NCI-H2107 treated with DMSO at 0.1 percent for 48 hours (cell line): Measurements from ENCODE around the gene C3orf18.

ENCODE experiments used
- DNase-seq: peaks from one replicate; lab custom pipeline; 2025; ENCODE audit not compliant: unreplicated experiment; lab: John Stamatoyannopoulos, UW

C3orf18 gene

DNA sequence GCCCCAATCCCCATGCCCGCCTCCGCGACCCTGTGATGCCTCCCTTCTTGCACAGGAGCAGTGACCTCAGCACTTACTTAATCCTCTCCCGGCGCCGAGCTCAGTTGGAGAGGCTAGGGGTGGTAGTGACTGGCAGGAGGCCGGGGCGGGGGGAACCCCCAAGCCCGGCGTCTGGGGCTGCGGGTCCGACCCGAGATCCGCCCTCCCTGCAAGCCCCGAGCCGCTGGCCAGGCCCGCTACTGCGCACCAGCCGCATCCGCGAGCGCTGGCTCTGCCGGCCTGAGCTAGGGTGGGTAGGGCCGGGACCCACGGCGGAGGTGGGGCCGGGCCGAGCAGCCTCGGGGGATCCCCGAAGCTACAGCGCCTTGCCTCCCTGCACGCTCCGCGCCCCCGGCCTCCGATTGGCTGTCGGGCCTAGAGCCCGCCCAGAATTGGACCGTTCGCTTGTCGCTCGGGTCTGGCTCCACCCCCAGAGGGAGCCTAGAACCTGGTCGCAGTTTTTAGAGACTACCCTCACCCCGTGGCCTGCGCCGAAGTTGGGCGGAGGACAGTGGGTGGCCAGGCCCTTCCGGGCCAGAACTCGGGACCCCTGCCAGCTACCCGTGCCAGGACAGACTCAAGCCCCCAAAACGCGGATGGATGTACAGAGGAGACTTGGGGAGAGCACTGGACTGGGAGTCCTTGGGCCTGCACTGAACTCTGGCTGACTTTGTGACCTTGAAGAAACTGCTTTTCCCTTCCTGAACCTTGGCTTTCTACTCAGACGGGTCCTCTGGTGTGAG is at the start of gene C3orf18:
TSS of gene C3orf18 (minus strand) at position 362 of the 782 bp plus-strand sequence. CDS start 2,048 bp downstream, outside the sequence.
- DNase-seq: peak; percentile 13

DNA sequence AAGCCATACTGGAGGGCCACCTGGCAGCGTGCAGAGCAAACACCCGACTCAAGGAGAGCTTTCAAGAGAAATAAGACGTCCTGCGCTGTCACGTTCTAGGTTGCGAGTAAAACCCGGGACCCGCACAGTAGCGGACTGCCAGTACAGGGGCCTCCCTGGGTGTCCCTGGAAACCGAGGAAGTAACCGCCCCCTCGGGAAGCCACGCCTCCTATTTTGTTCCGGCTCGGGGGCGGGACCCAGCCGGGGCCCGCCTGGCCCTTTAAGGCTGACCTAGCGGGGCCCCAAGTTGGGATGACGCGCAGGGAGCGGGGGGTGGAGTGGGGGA is 49.2 kb upstream of the C3orf18 start:
- no peak for DNase-seq

DNA sequence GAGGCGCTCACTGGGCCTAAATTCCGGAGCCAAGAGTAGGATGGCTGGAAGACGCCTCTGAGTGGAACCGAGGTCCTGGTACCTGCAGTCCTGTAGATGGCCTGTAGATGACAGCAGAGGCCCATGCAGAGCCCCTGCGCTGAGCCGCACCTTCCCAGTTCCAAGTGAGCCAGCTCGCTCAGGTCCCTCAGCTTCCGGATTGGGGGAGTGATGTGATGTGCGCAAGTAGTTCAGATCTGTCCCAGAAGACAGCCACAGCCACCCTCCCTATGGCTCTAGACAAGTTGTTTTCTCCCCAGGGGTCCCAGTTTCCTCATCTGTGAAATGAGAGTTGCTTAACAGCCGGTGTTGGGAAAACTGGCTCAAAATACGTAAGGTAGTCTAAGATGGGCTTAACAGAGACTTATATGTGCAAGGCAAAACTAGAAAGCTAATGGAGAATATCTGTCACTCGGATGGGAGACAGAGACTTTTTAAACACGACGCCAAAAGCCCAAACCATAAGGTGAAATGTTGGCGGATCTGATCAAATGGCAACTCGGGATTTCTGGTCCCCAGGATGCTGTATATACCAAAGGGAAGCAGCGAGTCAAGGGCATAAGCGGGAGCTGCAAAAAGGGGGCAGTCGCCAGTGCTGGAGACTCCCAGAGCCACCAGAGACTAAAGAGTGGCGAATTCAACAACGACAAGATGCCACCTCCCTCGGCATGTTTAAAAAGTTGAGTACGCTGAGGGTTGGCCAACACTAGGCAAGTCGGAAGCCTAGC is 48.6 kb upstream of the C3orf18 start:
- peak; percentile 30 for DNase-seq

DNA sequence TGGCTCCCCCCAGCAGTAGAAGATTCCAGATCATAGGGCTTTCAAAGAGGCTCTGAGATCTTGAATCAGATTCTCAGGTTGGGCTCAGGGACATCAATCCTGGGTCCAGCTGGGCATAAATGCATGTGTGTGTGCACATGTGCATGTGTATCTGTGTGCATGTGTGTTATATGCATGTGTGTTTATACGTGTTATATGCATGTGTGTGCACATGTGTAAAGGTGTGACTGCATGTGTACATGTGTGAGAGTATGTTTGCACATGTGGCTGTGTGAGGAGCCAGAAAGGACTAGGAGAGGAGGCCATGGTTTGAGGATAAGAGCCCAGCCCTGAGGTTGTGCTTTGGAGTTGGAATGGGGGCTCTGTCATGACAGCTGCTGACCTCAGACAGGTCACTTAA is 47.6 kb upstream of the C3orf18 start:
- no peak for DNase-seq

DNA sequence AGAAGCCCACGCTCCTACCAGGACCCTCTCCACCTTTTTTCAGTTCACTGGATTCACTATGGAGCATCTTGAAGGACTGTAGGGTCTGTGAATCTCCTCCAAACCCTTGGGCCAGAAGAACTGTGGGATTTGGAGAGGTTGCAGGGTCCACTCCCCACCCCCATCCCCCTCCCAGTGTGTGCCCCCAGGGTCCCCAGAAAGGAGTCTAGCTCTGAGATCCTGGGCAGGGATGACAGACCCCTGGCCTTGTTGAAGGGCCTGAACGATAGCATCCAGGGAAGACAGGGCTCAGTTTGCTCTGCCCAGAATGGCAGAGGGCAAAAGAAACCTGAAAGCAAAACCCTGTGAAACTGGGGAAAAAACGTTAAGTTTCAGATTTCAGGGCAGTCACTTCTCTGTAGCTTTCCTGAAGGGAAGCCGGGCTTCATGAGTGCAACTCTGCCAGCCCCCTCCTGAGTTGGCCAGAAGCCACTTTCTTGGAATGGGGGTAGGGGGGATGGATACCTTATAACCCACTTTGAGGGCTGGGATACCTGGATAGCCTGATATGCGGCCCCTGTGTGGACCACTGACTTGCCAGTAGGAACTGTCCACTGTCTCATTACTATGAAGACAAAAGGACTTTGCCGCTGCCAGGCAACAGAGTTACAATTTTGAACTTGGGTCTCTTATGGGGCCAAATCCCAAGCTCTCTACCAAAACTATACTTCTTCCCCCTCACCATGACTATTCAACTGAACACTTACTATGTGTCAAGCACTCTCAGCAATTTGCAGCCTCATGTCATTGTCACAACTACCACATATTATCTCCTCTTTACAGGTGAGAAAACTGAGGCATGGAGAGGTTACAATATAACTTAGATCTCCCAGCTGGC is 45.7 kb upstream of the C3orf18 start:
- no peak for DNase-seq

DNA sequence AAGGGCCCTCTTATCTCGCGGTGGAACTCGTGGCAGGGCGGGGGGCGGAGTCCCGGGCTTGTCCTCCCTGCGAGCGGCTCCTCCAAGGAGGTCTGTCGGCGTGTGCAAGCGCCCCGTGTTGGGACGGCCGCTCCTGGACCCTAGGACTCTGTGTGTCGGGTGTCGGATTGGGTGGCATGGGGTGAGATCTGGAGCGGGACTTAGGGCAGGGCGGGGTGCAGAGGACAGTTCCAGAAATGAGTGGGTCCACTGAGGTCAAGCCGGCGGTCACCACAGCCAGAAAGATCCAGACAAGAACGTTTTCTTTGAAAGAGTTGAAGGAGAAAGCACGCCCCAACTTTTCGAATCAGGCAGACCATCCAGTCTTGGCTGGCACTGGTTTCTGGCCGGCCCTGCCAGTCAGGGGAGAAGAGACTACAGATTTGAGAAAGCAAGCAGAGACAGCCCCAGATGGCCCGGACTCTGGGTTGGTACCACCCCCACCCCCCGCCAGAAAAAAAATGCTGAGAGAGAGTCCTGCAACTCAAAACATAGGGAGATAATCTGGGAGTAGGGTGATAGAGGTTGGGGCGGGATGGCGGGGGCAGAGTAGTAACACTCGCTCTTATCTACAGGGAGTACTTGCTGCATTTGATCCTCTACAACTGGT is 44.8 kb upstream of the C3orf18 start:
- DNase-seq: no peak

DNA sequence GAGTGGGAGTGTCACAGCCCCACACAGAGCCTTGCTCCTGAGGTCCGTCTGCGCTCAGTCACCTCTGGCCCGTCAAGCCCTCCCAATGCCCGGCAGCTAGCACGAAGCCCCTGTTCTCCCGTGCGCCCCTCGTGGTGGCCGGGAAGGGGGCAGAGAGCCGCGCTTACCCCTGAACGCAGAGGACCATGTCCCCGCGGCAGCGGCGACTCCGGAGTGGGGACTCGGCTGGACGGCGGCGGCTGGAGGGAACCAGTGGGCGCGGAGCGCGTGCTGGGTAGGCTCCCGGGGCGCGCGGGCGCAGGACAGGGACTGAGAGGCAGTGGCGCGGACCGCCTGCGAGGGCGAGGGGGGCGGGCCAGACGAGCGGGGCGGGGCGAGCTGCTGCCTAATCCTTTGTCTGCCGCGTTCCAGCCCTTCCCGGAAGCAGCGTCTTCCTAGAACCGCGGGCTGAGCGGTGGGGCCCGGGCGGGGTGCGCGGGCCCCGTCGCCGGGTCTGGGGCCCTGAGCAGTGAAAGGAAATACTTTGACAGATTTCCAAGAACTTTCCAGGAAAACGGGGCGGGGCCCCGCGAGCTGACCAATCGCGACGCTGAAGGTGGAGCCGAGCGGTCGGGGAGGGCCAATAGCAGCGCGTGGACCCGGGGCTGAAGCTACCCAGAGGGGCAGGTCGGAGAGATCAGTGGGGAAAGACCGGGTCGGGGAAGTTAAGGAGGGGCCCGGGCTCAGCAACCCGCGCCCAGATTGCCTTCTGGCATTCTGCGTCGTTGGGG is 44.1 kb upstream of the C3orf18 start, which contains the start of gene CISH:
TSS of gene CISH (minus strand) at position 311 of the 770 bp plus-strand sequence. CDS start at position 187, 124 bp downstream.
- no peak for DNase-seq

DNA sequence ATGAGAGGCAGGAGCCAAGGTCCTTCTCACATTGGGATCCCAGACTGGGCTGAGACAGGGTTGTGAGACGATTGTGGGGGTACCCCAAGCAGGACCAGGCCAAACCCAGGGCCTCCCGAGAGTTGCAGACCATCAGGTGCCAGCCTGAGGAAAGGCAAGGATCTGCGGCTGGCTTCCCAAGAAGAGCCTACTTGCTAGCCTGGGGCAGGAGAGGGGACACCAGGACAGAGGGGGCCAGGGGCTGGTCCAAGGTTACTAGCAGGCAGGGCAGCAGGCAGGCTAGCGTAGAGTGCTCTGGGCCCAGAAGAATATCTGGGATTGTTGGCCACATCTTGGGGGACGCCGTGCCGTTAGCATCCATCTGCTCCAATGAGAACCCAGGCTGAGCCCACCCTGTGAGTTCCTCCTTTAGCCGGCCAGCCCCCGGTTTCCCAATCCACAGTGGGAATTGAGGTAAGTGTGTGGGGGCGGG is 43.5 kb upstream of the C3orf18 start:
- no peak for DNase-seq

DNA sequence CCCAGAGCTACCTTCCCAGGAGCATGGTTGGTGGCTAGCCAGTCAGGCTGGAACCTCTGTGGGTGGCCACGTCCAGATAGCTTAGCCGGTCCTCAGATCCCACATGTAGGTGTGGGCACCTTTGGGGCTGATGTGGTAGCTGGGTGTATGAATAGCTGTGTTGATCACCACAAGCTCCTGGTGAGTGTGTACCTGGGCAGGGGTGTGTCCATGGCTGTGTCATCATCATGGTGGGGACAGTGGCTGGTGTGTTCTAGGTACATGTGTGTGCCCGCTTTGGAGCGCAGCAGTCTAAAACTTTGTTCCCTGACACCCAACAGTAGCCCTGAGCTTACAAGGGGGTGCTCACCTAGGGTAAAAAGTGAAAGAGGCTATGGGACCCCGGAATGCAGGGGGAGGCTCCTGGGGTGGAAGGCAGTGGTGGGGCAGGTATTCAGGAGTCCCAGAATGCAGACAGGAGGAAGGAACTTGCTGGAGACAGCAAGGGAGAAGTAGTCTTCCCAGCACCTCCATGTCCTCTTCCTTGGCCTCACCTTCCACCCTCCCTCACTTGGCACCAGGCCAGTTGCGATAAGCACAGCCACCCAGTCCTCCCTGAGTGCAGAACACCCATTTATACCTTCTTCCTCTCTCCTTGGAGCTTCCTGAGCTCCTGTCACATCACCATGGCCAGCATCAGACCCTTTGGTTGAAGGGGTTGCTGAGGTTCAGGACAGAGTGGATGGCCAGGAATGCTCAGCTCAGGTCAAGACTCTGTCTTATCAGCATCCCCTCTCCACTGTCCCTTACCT is 42.8 kb upstream of the C3orf18 start:
- DNase-seq: no peak

DNA sequence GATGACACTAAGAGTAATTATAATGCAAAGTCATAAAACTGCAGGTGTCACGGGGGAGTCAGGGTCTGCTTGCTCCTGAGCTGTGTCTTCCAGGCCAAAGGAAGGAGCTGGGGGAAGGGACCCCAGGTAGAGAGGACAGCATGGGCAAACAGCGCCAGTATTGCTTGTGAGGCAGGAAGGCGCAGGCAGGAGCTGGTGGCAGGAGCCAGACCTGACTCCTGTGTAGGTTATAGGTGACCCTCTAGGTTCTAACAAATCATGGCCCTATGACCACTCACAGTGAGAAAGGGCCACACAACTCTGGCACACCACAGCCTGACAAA is 42.2 kb upstream of the C3orf18 start:
- no peak for DNase-seq

DNA sequence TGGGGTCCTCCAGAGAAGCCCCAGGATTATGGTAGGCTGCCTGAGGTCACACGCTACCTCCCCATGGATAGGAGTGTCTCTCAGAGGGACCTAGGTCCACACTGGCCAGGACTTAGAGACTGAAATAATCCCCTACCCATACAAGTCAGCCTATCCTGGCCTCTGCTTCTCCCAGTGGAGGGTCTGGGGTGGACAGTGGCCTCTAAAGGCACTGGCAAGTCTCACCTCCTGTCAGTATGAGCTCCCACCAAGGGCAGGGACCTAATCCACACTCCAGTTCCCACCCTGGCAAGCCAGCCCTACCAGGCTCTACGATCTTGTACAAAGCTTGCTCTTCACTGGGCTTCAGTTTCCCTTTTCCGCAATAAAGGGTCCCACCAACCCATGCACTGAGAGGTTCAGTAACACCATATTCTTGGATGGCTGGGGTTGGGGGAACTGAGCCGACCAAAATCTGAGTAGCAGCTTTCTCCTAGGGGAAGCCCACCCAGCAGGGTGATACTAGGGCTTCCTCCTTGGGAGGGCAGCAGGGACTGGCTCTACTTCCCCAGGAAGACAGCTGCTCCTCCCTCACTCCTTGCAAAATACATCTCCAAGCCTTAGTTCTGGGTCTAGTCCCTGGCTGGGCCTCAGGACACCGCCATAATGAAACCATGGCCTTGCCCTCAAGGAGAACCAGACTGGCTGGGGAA is 41.7 kb upstream of the C3orf18 start:
- DNase-seq: no peak

DNA sequence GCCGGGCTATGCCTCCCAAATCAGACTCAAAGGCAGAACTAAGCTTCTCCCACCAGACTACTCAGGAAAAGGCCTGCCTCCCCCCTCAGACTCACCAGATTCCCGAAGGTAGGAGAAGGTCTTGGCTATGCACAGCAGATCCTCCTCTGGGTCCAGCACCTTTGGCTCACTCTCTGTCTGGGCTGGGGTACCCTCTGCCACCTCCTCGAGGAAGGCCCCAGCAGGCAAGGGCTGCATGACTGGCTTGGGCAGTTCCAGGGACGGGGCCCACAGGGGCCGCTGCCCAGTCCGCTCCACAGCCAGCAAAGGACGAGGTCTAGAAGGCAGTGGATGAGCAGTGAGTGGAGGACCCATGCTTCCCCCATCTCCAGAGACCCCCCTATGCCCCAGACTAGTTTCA is 40.7 kb upstream of the C3orf18 start:
- no peak for DNase-seq

DNA sequence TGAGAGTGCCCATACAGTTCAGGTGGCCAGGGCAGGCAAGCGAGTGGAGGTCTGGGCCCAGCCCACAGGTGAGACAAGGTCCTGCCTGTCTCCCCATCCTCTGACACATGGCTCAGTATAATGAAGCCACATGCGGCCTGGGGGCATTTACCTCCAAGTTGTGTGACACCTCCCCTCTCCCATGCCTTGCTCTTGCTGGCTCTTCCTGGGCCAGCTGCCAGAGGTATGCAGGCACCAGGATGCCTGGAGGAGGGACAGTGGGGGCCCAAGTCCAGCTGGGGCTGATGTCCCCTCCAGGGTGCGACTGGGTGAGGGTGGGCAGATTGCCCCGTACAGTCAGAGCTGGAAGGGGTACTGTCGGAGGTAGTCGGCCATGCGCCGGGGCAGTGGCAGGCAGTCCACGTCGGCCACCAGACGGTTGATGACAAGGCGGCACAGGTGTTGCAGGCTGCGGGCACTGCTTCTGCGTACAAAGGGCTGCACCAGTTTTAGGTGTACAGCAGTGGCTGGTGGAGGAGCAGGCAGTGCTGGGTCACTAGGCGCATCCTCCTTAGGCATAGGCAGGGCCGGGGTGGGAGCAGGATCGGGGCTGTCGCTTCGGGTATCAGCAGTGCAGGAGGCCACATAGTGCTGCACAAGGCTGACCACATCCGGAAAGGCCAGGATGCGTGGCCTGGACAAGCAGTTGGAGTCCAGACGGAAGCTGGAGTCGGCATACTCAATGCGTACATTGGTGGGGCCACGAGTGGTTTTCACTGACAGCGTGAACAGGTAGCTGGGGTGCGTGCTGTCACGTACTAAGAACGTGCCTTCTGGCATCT is 39.9 kb upstream of the C3orf18 start:
- no peak for DNase-seq

DNA sequence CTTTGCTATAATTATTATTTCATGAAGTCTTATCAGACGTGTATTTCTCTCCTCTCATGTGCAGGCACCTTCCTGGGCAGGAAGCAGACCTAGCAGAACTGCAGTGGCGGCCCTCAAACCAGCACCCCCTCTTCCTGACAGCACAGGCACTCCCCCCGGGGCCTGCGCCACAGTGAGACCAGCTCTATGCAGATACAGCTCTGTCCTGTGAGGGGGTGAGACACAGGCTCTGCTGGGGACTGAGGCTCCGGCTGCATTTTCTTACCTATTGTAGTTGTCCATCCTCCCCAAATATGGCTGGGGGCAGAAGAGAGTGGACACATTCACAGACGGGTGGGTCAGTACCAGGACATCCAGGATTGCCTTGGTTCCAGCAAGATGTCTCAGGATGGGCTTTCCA is 39.0 kb upstream of the C3orf18 start:
- no peak for DNase-seq

DNA sequence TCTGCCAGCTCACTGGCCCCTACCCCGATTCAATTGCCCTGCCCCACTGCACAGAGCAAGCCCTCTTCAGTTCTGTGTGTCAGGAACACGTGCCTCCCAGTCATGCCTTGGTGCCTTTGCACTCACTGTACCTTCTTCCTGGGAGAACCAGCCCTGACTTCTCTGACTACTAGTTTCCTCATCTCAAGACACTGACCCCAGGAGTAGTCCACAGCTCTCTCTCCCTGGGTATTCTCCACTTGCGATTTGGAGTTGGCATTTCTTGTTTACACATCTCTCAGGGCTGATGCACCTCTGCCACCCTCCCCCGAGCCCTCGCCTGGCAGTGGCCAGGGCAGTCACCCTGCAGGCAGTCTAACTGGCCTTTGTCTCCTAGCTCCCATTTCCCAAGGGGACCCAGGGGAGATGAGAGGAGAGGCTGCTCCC is 38.4 kb upstream of the C3orf18 start:
- DNase-seq: no peak

DNA sequence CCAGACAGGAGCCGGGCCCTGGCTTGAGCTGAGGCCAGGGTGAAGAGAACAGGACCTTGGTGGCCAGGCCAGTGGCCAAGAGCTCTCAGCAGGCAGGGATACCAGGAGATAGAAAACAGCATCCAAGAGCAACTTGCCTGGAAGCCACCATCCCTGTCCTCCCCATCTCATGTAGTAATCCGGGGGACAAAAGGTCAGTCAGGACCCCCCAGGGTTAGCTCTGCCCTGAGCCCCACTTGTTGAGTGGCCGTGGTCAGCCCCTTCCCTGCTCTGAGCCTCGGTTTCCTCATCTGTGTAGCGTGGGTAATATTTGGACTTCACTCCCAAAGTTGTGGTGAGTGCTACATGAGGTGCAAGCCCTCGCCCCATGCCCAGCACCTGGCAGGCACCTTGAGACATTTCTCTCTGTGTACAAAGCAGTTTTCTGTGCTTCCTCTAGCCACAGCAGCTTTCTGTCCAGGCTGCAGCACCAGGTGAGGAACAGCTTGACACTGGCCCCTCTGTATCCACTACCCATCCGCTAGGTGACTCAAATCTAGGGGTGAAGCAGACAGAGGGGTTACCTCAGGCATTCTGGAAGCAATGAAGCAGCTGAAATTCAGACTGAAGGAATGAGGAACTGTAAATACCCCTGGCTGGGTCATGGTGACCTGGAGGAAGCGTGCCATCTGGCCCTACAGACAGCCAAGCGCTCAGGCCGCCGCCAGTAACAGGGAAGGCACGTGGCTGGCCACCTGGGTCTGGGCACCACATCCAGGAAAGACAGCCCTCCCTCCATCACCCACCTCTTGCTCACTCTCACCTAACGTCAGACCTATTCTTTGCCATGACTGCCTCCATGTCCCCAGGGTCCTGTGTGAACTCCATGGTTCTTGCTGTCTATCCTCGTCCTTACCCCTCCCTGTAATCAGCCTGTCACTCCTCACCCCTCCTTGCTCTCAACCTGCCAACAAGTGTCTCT is 37.4 kb upstream of the C3orf18 start:
- no peak for DNase-seq

DNA sequence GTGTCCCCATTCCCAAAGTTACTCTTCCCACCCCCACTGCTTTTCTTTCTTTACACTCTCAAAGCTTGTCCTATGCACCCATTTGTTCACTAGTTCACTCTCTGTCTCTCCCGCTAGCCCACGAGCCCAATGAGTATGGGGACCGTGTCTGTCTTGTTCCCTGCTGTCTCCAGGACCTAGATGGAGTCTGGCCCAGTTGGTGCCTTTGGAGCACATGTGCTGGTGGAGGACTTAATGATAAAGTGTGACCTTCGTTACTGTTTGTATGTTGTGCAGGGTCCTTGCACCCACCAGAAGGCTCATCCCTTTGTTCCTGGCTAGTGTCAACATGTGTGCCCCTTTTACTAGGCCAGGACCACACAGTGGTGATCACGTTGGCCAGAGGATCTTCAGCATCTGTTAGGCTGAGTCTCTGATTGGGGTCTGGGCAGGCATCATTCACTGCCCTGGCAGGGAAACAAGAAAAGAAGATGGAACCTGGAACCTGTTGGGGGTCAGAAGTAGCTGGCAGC is 36.6 kb upstream of the C3orf18 start:
- no peak for DNase-seq
